HTR-8/SVneo (cell line): Measurements from ENCODE around the gene CDK19.

Experiments
- DNase-seq: peaks from one replicate; pipeline ENCODE4 v3.0.0; 2011; ENCODE audit warnings: low spot score, mixed read lengths; ENCODE audit not compliant: insufficient read length
- FAIRE-seq: peaks from 2 replicates; lab custom pipeline; 2011; peaks lifted over from hg19 to GRCh38; lab: Jason Lieb, UNC

The CDK19 gene

GRCh38 chr6:110671447-110671846, 143.8 kb downstream of the CDK19 start:
- no peak for FAIRE-seq
- no peak for DNase-seq

GRCh38 chr6:110665600-110665999, 149.7 kb downstream of the CDK19 start:
- no peak for DNase-seq
- no peak for FAIRE-seq

GRCh38 chr6:110664933-110665332, 150.3 kb downstream of the CDK19 start:
- no peak for DNase-seq
- FAIRE-seq = no peak

GRCh38 chr6:110662490-110663211, 152.6 kb downstream of the CDK19 start:
- no peak for DNase-seq
- FAIRE-seq = no peak

GRCh38 chr6:110661414-110661813, 153.9 kb downstream of the CDK19 start:
- no peak for DNase-seq
- no peak for FAIRE-seq

- no peak for FAIRE-seq
- no peak for DNase-seq
These were observed 155.1 kb downstream of the CDK19 start for GRCh38 chr6:110660066-110660655.

GRCh38 chr6:110658631-110659211, 156.5 kb downstream of the CDK19 start:
- no peak for FAIRE-seq
- no peak for DNase-seq

GRCh38 chr6:110656492-110656891, 158.8 kb downstream of the CDK19 start:
- no peak for DNase-seq
- FAIRE-seq = no peak

GRCh38 chr6:110655821-110656220, 159.4 kb downstream of the CDK19 start:
- no peak for FAIRE-seq
- no peak for DNase-seq

- no peak for DNase-seq
- FAIRE-seq = no peak
These were observed 161.0 kb downstream of the CDK19 start for GRCh38 chr6:110654096-110654820.

- FAIRE-seq (no peak), DNase-seq (no peak)
These were observed 161.9 kb downstream of the CDK19 start for GRCh38 chr6:110653381-110653780.

- FAIRE-seq = no peak
These were observed 162.7 kb downstream of the CDK19 start for GRCh38 chr6:110652520-110652919.

GRCh38 chr6:110650755-110651154, 164.5 kb downstream of the CDK19 start:
- no peak for FAIRE-seq

More at GRCh38 chr6:110652520-110652919, 162.7 kb downstream of the CDK19 start:
- DNase-seq = no peak

GRCh38 chr6:110649704-110650103, 165.6 kb downstream of the CDK19 start:
- DNase-seq (no peak), FAIRE-seq (no peak)

More at GRCh38 chr6:110650755-110651154, 164.5 kb downstream of the CDK19 start:
- DNase-seq = no peak

- DNase-seq (no peak), FAIRE-seq (no peak)
These were observed 168.0 kb downstream of the CDK19 start for GRCh38 chr6:110646951-110647910.

- FAIRE-seq = no peak
- no peak for DNase-seq
These were observed 168.9 kb downstream of the CDK19 start for GRCh38 chr6:110646419-110646698.

- FAIRE-seq = peak; percentile 4
These were observed 169.4 kb downstream of the CDK19 start for GRCh38 chr6:110645685-110646418.

GRCh38 chr6:110643175-110643574, 172.1 kb downstream of the CDK19 start:
- FAIRE-seq (no peak), DNase-seq (no peak)

More at GRCh38 chr6:110645685-110646418, 169.4 kb downstream of the CDK19 start:
- DNase-seq = no peak

GRCh38 chr6:110642711-110643110, 172.6 kb downstream of the CDK19 start:
- no peak for DNase-seq
- FAIRE-seq = no peak
